Neutrophil (primary cell): ENCODE results near the gene TMEM200C.

Experiments
- H3K27ac ChIP-seq: fragments of 200-600 bp; sonication (generic); 2 replicates; pipeline ENCODE4 v1.5.1; 2016; ENCODE audit warnings: mild to moderate bottlenecking, moderate library complexity
- H3K27me3 ChIP-seq: fragments of 200-600 bp; sonication (generic); 2 replicates; pipeline ENCODE4 v1.6.0; 2016; ENCODE audit warnings: mild to moderate bottlenecking
- H3K36me3 ChIP-seq: fragments of 200-600 bp; sonication (generic); 2 replicates; pipeline ENCODE4 v1.5.1; 2017
- H3K4me1 ChIP-seq, 2 experiments: fragments of 200-600 bp in 1 of 2; sonication (generic) in 1 of 2; 1 replicate in 1 of 2; 2 replicates in 1 of 2; pipeline versions ENCODE4 v1.5.1 to v1.6.1; 2013 to 2016; ENCODE audit warnings: low read depth in 1 of 2, low read length in 1 of 2, mild to moderate bottlenecking in 1 of 2, moderate library complexity in 1 of 2; ENCODE audit not compliant: control insufficient read depth in 1 of 2, insufficient read depth in 1 of 2
- H3K4me3 ChIP-seq, 2 experiments: fragments of 200-600 bp in 1 of 2; sonication (generic) in 1 of 2; 1 replicate in 1 of 2; 2 replicates in 1 of 2; pipeline ENCODE4 v1.5.1; 2013 to 2016; ENCODE audit warnings: low read depth in 1 of 2, low read length in 1 of 2, mild to moderate bottlenecking in 1 of 2, moderate library complexity in 1 of 2
- H3K9me3 ChIP-seq: fragments of 200-600 bp; sonication (generic); 2 replicates; pipeline ENCODE4 v1.5.1; 2016
- CTCF ChIP-seq: fragments of 200-600 bp; sonication (generic); IDR thresholded peaks from 2 replicates; pipeline ENCODE4 v1.5.1; 2016; ENCODE audit warnings: antibody characterized with exemption

The TMEM200C gene

GRCh38 chr18:5899835-5900234 lies 4.5 kb upstream of the TMEM200C start:
- H3K4me1 ChIP-seq: peaks cover 0 to 3% of the 10 kb centered on the region in 2 experiments
- no peaks in the 10 kb centered on the region for H3K9me3 ChIP-seq
- H3K27me3 ChIP-seq: peaks cover 77% of the 10 kb centered on the region
- TF ChIP-seq CTCF: no peak
- H3K4me3 ChIP-seq: no peak overlapping the region
- no peaks in the 10 kb centered on the region for H3K36me3 ChIP-seq
- no peak overlapping the region for H3K27ac ChIP-seq

- Histone ChIP-seq H3K9me3 (no peaks in the 10 kb centered on the region), H3K36me3 (no peaks in the 10 kb centered on the region), H3K4me1 (peaks cover 0 to 3% of the 10 kb centered on the region in 2 experiments), H3K4me3 (no peak overlapping the region), H3K27ac (no peak overlapping the region), H3K27me3 (peaks cover 99% of the 10 kb centered on the region)
- TF ChIP-seq CTCF: no peak
These were observed 786 bp upstream of the TMEM200C start for GRCh38 chr18:5895876-5896740.

GRCh38 chr18:5894611-5895298 lies 567 bp downstream of the TMEM200C start:
- peaks cover 100% of the 10 kb centered on the region for H3K27me3 ChIP-seq
- H3K4me3 ChIP-seq: no peak overlapping the region
- no peak for TF ChIP-seq CTCF
- H3K4me1 ChIP-seq: peaks cover 0 to 3% of the 10 kb centered on the region in 2 experiments
- no peak overlapping the region for H3K27ac ChIP-seq
- no peaks in the 10 kb centered on the region for H3K36me3 ChIP-seq
- no peaks in the 10 kb centered on the region for H3K9me3 ChIP-seq

GRCh38 chr18:5893956-5894610 lies 1.2 kb downstream of the TMEM200C start:
- no peak for TF ChIP-seq CTCF
- Histone ChIP-seq H3K27me3 (peaks cover 100% of the 10 kb centered on the region), H3K27ac (no peak overlapping the region), H3K36me3 (no peaks in the 10 kb centered on the region), H3K4me3 (no peak overlapping the region), H3K4me1 (peaks cover 0 to 3% of the 10 kb centered on the region in 2 experiments), H3K9me3 (no peaks in the 10 kb centered on the region)

GRCh38 chr18:5892823-5893431 lies 2.4 kb downstream of the TMEM200C start:
- Histone ChIP-seq H3K4me1 (peaks cover 0 to 3% of the 10 kb centered on the region in 2 experiments), H3K36me3 (no peaks in the 10 kb centered on the region), H3K9me3 (no peaks in the 10 kb centered on the region), H3K27me3 (peaks cover 100% of the 10 kb centered on the region), H3K4me3 (no peak overlapping the region), H3K27ac (no peak overlapping the region)
- TF ChIP-seq CTCF: no peak
